ENCODE results near the gene OLFML1. TPM values are rescaled to one million over a fixed set of nuclear protein-coding genes. Genes with fewer than 3 reads are reported as not detected.

The OLFML1 gene
- total RNA-seq, 1 donor = 2.2 TPM

GRCh38 chr11:7540830-7541555 lies 55.7 kb downstream of the OLFML1 start:
- no peak overlapping the region for H3K4me3 ChIP-seq (ENCODE audit: low read depth, low read length)
- TF ChIP-seq CTCF (IDR thresholded peaks at IDR 0.05; ENCODE audit: insufficient read depth, low read depth, low read length) = no peak
- DNase-seq (ENCODE audit: low read depth) = no peak

GRCh38 chr11:7543302-7543701 lies 58.0 kb downstream of the OLFML1 start:
- DNase-seq (ENCODE audit: low read depth) = no peak
- no peak for TF ChIP-seq CTCF (IDR thresholded peaks at IDR 0.05; ENCODE audit: insufficient read depth, low read depth, low read length)
- H3K4me3 ChIP-seq (ENCODE audit: low read depth, low read length) = no peak overlapping the region

GRCh38 chr11:7544021-7544420 lies 58.7 kb downstream of the OLFML1 start:
- TF ChIP-seq CTCF (IDR thresholded peaks at IDR 0.05; ENCODE audit: insufficient read depth, low read depth, low read length) = no peak
- no peak for DNase-seq (ENCODE audit: low read depth)
- no peak overlapping the region for H3K4me3 ChIP-seq (ENCODE audit: low read depth, low read length)

GRCh38 chr11:7545611-7546010 lies 60.3 kb downstream of the OLFML1 start:
- no peak for DNase-seq (ENCODE audit: low read depth)
- no peak overlapping the region for H3K4me3 ChIP-seq (ENCODE audit: low read depth, low read length)
- no peak for TF ChIP-seq CTCF (IDR thresholded peaks at IDR 0.05; ENCODE audit: insufficient read depth, low read depth, low read length)

- no peak for DNase-seq (ENCODE audit: low read depth)
- no peak for TF ChIP-seq CTCF (IDR thresholded peaks at IDR 0.05; ENCODE audit: insufficient read depth, low read depth, low read length)
- H3K4me3 ChIP-seq (ENCODE audit: low read depth, low read length) = no peak overlapping the region
These were observed 61.1 kb downstream of the OLFML1 start for GRCh38 chr11:7546324-7546791.

GRCh38 chr11:7547687-7548086 lies 62.4 kb downstream of the OLFML1 start:
- no peak overlapping the region for H3K4me3 ChIP-seq (ENCODE audit: low read depth, low read length)
- no peak for DNase-seq (ENCODE audit: low read depth)
- no peak for TF ChIP-seq CTCF (IDR thresholded peaks at IDR 0.05; ENCODE audit: insufficient read depth, low read depth, low read length)

Measured in fibroblast of villous mesenchyme (primary cell).